DMS 273 (cell line): ENCODE measurements around the gene NIP7.

Experiments
- DNase-seq: peaks from one replicate; lab custom pipeline; 2025; ENCODE audit not compliant: unreplicated experiment; lab: John Stamatoyannopoulos, UW

The NIP7 gene

DNA sequence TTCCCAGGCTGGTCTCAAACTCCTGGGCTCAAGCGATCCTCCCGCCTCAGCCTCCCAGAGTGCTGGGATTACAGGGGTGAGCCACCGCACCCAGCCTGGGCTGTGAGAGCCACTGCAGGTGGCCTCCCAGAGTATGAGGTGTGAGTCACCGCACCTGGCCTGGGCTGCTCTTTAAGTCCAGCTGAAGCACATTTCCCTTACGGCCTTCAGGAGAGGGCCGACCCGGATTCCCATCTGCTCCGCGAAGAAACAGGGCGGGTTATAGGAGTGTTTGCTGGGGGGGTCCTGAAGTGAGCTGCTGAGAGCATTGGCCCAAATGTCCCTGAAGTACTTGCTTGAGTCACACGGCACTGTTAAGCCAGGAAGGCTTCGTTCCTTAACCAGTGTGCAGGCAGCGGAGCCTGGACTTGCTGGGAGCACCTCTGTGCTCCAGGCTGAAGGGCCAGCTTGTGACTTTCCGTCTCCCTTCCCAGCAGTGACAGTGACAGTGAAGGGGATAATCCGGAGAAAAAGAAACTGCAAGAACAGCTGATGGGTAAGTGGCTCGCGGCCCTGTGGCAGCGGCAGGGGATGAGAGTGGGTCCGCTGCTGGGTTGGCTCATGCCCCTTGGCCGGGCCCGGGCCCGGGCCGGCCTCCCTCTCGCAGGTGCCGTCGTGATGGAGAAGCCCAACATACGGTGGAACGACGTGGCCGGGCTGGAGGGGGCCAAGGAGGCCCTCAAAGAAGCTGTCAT is 21.2 kb upstream of the NIP7 start:
- DNase-seq: no peak

DNA sequence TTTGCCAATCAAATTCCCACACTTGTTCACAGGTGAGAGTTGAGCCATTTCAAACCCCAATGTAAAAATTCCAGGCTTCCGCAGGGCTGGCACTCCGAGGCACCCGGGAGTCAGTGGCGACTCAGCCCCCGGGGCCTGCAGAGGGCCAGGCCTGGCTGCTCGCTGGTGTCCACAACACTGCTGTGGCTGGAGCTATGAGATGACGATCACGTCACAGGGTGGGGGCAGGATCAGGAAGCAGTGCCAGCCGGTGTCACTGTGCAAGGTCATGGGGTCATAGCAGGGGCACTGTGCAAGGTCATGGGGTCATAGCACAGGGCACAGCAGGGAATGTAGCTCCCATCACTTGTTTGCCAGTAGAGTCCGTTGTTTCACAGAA is 20.7 kb upstream of the NIP7 start:
- DNase-seq: no peak

DNA sequence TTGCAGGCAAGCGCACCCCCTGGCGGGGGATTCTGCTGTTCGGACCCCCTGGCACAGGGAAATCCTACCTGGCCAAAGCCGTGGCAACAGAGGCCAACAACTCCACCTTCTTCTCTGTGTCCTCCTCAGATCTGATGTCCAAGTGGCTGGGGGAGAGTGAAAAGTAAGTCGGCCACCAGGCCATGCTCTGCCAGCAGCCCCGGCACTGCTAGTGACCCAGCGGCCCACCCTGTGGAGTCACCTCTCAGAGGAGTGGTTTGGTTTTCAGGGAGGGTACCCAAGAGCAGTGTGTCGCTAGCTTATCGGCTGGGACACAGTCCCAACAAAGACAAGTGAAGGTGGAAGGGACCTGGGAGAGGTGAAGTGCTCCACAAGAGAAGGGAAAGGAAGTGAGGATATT is 20.2 kb upstream of the NIP7 start:
- no peak for DNase-seq

- DNase-seq: no peak
These were observed 19.5 kb upstream of the NIP7 start for GRCh38 chr16:69319826-69320739.

DNA sequence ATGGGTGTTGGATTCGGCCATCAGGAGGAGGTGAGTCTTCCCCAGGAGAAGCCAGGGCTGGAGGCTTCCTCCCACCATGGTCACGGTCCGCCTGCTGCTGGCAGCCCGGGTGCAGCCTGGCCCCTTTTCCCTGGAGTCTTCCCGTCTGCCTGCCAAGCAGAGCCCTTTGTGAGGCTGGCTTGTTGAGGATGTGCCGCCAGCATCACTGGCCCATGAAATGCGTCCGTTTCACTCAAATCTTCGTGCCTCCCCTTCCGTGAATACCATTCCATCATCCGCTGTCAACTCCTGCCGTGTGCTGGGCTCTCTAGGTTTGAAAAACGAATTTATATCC is 18.9 kb upstream of the NIP7 start:
- no peak for DNase-seq

DNA sequence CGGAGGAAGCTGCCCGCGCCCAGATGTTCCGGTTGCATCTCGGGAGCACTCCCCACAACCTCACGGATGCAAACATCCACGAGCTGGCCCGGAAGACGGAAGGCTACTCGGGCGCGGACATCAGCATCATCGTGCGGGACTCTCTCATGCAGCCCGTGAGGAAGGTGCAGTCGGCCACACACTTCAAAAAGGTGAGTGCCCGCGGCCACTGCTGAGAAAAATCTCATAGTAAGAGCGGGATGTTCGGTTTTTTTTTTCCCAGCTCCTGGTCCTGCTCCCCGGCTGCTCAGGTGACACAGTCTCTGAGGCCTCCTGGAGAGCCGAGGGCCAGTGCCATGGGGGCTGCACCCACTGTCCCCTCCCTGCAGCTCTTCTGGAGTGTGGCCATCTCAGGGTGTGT is 18.5 kb upstream of the NIP7 start:
- no peak for DNase-seq

- no peak for DNase-seq
These were observed 17.2 kb upstream of the NIP7 start for GRCh38 chr16:69322343-69322742.

DNA sequence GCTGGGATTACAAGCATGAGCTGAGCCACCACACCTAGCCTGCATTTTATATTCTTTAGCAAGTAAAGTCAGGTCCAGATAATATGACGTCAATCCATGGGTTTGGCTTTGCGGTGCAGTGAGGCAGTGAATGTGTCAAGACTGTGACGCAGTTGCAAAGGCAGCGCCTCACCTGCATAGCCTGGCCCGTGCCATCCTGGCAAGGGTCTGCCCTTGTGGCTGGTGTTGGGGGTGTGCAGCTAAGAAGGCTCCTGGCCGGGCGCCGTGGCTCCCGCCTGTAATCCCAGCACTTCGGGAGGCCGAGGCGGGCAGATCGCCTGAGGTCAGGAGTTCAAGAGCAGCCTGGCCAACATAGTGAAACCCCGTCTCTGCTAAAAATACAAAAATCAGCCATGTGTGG is 16.2 kb upstream of the NIP7 start:
- DNase-seq: no peak

DNA sequence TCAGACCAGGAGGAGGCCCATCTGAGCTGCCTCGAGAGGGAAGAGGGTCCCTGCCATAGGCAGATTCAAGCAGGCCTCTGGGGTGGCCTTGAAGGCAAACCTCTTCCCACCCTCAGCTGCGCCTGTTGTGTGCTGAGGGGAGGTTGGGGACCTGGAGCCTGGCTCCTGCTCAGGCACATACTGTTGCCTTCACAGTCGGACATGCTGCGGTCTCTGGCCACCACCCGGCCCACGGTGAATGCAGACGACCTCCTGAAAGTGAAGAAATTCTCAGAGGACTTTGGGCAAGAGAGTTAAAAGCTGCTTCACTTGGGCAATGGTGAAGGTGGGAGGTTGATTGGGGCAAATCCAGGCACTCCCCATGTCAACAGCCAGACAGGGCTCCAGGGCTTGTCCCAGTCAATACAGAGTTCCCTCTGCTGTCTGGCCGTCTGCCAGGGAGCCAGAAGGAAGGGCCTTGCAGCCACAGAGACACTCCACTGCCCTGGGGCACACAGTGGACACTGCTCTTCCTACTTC is 15.5 kb upstream of the NIP7 start:
- peak; percentile 73 for DNase-seq

- no peak for DNase-seq
These were observed 14.9 kb upstream of the NIP7 start for GRCh38 chr16:69324585-69325253.

DNA sequence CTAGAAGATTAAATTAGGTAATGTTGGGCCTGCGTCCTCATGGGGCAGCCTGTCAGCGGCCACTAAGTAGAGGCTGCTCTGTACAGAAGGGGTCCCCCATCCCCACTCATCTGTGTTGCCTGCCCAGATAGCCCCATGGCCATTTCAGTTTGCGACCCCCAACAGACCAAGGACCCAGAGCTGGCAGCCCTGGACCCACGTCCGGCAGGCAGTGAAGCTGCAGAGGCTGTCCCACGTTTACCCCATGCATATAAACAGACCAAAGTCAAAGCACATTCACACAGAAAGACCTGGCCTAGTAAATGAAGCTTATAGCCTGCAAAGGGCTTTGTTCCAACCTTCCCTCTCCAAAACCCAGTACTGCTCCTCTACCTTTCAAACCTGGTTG is 13.8 kb upstream of the NIP7 start:
- no peak for DNase-seq

DNA sequence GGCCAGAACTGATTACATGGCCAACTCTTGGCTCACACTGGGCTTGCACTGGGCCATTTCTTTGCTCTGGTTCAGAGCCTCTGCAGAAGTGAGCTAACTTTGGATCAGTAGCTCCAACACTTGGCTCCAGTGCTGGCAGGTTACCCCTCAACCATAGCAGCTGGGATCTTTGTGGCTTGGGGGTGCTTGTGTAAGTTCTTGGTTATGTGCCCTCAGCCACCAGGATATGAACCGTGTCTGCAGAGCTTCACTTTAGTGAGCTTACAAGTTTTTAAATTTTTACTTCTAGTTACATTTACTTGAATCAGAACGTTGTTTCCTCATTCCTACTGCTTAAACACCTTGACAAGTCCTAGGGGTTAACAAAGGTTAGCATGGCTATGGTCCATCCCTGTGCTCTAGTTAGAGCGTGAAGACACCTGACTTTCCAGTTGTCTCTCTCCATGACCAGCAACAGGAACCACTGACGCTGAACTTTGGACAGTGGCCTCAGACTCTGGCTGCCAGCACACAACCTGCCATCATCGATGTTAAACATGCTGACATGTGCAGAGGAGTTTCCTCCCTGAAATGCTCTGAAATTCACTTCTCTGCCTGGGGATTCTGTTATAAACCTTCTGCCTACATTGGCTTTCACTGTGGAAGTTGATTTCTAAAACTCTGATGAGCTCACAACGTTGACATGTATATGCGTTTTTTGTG is 13.2 kb upstream of the NIP7 start:
- DNase-seq: no peak

DNA sequence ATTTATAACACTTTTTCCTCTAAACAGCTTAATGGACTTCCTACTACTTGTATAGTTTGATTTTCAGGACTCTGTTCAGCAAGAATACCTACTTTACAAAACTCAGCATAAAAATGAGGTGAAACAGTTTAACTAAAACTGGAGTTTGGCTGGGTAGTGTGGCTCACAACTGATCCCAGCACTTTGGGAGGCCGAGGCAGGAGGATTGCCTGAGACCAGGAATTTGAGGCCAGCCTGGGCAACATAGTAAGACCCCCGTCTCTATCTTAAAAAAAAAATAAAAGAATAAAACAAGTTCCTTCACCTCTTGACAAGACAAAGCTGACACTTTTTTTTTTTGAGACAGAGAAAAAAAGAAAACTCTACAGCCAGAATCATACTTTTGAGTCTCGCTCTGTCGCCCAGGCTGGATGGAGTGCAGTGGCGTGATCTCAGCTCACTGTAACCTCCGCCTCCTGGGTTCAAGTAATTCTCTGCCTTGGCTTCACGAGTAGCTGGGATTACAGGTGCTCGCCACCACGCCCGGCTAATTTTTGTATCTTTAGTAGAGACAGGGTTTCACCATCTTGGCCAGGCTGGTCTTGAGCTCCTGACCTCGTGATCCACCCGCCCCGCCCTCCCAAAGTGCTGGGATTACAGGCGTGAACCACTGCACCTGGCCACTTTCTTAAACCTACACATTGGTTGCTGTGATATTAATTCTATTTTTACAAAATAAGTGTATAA is 11.8 kb upstream of the NIP7 start:
- DNase-seq: no peak

DNA sequence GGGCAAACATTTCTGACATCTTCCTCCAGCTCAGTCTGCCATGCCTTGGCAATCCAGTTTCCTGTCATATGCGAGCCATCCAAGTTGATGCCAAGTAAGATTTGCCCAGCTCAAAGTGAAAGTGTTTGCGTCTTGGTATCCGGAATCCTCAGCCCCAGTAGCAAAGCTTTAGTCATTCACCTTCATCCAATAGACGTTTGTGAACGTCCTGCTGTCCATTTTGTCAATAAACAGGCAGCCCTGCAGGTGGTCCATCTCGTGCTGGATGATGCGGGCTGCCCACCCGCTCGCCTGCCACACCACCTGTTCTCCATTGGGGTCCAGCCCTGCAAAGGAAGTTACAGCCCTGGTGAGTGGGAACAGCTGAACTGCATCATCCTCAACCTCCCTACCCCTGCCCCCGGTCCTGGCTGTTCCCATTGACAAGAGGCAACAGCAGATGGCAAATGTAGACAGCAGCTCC is 10.7 kb upstream of the NIP7 start:
- peak; percentile 77 for DNase-seq

GRCh38 chr16:69329369-69330285 is 9.9 kb upstream of the NIP7 start:
- peak; percentile 76 for DNase-seq

- DNase-seq: peak; percentile 98
These were observed 9.1 kb upstream of the NIP7 start, which contains the start of gene PDF for GRCh38 chr16:69330286-69331109. TSS of gene PDF (minus strand) at chr16:69330588. CDS start at chr16:69330570, 18 bp downstream.

DNA sequence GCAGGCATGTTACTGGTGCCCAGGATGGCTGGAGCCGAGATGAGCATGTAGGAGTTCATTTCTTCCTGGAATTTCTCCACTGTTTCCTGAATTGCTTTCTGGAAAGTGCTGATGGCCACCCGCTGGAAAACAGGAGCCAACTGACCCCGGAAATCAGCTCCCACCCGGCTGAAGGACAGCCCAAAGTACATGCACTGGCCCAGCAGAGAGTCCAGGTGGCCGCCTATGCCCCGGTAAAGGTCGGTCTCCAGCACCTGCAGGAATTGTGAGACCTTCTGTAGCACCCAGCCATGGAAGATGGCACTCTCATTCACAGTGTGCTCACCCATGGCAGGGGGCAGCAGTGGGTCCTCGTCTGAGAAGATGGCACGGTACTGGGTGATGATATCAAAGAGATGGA is 4.9 kb upstream of the NIP7 start:
- DNase-seq: no peak

DNA sequence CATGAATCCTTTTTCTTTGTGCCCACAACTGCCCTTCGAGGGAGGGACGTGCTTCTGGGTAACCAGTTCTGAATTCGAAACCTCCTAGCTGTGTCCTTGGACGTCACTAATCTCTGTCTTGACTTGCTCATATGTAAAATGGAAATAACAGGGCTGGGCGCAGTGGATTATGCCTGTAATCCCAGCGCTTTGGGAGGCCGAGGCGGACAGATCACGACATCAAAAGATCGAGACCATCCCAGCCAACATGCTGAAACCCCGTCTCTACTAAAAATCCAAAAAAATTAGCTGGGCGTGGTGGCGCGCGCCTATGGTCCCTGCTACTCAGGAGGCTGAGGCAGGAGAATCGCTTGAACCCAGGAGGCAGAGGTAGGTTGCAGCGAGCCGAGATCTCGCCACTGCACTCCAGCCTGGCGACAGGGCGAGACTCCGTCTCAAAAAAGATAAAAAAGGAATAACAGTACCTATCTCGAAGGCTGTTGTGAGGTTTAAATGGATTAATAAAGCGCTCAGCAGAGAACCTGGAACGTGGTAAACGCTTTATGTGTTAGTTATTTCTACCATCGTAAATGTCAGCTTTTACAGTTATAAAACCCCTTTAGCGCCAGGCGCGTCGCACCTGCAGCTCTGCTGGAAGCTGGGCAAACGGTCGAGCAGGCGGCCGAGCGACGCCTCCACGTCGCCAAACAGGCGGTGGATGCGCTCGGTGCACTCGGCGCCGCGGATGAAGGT is 849 bp upstream of the NIP7 start:
- no peak for DNase-seq
